RWPE1 (cell line): ENCODE measurements around the gene MUC3A.
"Not testable (repeated sequence)": the region's sequence is repeated elsewhere in the genome, so short reads cannot be mapped to it uniquely, and the experiment has no call there.

Experiments
- CTCF ChIA-PET: fragments of 350-600 bp; sonication (Branson Sonifier 250); formaldehyde crosslinking; extraction: SDS; loops from one replicate; lab custom pipeline; 2021; lab: Yijun Ruan, JAX
- POLR2A ChIA-PET: fragments of 400-600 bp; formaldehyde crosslinking; extraction: SDS; loops from one replicate; lab custom pipeline; 2020; ENCODE audit warnings: antibody characterized with exemption; ENCODE audit not compliant: low non-redundant PET; lab: Yijun Ruan, JAX
- DNase-seq: peaks from one replicate; pipeline ENCODE4 v3.0.0; 2012; ENCODE audit warnings: low spot score
- H3K27ac ChIP-seq: fragments of 450-650 bp; 2 replicates; pipeline ENCODE4 v1.5.1; 2017
- TF ChIP-seq, protein P1 (sequence below): fragments of 450-650 bp; conservative IDR thresholded peaks from 2 replicates; pipeline ENCODE4 v1.5.1; 2017; ENCODE audit warnings: low read depth, mild to moderate bottlenecking

MUC3A gene

DNA sequence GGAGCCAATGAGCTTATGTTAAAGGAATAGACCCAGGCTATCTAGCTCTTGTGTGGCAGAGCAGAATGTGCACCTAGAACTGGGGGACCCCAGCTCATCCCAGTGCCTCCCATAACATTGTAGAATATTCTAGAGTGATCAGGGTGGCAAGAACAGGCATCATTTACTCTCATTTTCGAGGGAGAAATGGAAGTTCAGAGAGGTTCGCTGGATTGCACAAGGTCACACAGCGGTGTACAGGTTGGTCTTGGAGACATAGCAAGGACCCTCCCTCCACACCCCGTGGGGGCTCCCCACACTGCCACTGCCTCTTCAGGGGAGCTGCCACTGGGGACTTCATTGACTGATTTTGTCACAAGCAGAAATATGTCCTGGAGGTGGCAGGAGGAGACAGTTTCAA, 29.0 kb downstream of the MUC3A start:
- no peak overlapping the region for H3K27ac ChIP-seq
- no peak for DNase-seq
- TF ChIP-seq, protein P1, sequence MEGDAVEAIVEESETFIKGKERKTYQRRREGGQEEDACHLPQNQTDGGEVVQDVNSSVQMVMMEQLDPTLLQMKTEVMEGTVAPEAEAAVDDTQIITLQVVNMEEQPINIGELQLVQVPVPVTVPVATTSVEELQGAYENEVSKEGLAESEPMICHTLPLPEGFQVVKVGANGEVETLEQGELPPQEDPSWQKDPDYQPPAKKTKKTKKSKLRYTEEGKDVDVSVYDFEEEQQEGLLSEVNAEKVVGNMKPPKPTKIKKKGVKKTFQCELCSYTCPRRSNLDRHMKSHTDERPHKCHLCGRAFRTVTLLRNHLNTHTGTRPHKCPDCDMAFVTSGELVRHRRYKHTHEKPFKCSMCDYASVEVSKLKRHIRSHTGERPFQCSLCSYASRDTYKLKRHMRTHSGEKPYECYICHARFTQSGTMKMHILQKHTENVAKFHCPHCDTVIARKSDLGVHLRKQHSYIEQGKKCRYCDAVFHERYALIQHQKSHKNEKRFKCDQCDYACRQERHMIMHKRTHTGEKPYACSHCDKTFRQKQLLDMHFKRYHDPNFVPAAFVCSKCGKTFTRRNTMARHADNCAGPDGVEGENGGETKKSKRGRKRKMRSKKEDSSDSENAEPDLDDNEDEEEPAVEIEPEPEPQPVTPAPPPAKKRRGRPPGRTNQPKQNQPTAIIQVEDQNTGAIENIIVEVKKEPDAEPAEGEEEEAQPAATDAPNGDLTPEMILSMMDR, result no peak
- CTCF ChIA-PET, result interaction anchor here (1.5 kb wide), 1 partner anchor 12 kb away, joined by 4 read pairs; no protein-coding TSS in a partner anchor
- POLR2A ChIA-PET, result interaction anchor here (0.5 kb wide), 1 partner anchor 68 kb away, joined by 3 read pairs; no protein-coding TSS in a partner anchor

DNA sequence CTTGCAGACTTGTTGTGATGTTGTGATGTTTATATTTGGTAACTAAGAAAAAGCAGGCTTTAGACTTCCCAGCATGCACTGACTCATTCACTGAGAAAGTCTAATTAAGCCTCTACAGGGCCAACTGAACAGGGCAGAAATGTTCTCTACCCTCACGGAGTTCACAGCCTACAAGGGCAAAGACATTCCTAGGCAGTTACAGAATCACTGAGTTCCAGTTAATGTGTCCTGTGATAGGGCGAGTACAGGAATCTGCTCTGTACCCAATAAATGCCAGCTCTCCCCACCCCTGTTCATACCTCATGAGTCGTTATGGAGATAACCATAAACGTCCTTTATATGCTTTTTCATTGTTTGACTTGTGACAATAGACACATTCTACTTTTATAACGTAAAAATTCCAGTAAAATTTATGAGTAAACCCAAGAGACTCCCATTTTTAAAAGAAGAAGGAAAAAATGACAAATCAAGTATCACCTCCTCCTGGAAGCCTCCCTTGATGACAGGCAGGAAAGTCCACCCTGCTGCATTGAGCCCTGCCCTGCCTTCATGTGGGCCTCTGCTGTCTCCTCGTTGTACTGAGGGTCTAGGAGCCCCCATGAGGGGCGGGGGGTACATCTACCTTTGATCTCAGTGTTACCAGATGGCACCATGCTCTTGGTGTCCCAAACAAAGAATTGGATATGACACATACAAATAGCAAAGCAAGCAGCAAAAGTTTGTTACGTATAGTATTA, 34.3 kb downstream of the MUC3A start:
- H3K27ac ChIP-seq, result peak overlapping the region; percentile 74
- TF ChIP-seq, protein P1, result no peak
- POLR2A ChIA-PET, result no interaction called here
- peak; percentile 41 for DNase-seq
- CTCF ChIA-PET, result no interaction called here

DNA sequence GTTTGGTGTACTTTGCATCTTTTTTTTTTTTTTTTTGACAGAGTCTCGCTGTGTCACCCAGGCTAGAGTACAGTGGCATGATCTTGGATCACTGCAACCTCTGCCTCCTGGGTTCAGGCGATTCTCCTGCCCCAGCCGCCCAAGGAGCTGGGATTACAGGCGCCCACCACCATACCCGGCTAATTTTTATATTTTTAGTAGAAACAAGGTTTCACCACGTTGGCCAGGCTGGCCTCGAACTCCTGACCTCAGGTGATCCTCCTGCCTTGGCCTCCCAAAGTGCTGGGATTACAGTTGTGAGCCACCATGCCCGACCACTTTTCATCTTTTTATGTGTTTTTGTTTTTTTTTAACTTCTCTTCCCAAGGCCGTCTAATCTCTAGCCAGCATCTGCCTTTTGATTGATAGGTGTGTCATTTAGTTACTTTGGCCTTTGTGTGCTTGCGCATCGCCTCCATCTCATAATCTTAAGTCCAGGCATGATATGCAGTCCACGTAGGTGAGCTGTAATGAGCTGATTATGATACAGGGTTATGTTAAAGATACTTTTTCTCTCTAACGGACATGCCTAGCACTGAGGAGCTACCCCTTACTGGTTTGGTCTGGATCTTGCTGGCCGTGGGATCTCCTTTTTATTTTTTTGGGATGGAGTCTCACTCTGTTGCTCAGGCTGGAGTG, 35.0 kb downstream of the MUC3A start:
- H3K27ac ChIP-seq, result peak overlapping the region; percentile 74
- DNase-seq, CTCF ChIA-PET, POLR2A ChIA-PET: not testable (repeated sequence)

DNA sequence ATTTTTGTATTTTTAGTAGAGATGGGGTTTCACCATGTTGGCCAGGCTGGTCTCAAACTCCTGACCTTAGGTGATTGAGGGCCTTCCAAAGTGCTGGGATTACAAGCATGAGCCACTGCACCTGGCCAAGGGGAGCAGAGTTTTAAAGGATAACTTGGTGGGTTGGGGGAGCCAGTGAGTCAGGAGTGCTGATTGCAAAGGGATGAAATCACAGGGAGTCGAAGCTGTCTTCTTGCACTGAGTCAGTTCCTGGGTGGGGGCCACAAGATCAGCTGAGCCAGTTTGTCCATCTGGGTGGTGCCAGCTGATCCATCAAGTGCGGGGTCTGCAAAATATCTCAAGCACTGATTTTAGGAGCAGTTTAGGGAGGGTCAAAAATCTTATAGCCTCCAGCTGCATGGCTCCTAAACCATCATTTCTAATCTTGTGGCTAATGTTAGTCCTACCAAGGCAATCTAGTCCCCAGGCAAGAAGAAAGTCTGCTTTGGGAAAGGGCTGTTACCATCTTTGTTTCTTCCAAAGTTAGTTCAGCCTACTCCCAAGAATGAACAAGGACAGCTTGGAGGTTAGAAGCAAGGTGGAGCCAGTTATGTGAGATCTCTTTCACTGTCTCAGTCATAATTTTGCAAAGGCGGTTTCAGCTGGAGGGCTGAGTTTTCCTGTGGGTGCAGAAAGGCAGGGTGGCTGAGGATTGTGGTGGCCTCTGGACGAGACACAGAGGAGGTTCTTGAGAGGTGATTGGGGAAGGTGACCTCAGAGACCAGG, 35.9 kb downstream of the MUC3A start:
- CTCF ChIA-PET, result not testable (repeated sequence)

DNA sequence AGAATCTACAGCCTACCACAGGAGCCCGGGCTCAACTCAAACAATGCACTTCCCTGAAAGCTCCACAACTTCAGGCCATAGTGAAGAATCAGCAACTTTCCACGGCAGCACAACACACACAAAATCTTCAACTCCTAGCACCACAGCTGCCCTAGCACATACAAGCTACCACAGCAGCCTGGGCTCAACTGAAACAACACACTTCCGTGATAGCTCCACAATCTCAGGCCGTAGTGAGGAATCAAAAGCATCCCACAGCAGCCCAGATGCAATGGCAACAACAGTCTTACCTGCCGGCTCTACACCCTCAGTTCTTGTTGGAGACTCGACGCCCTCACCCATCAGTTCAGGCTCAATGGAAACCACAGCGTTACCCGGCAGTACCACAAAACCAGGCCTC, 42.3 kb downstream of the MUC3A start:
- no peak for DNase-seq
- POLR2A ChIA-PET, result no interaction called here
- no peak overlapping the region for H3K27ac ChIP-seq
- CTCF ChIA-PET, result no interaction called here
- TF ChIP-seq, protein P1, result no peak

More for the DNA sequence above, 35.9 kb downstream of the MUC3A start:
- H3K27ac ChIP-seq, result peak overlapping the region; percentile 45
- POLR2A ChIA-PET, DNase-seq: not testable (repeated sequence)

DNA sequence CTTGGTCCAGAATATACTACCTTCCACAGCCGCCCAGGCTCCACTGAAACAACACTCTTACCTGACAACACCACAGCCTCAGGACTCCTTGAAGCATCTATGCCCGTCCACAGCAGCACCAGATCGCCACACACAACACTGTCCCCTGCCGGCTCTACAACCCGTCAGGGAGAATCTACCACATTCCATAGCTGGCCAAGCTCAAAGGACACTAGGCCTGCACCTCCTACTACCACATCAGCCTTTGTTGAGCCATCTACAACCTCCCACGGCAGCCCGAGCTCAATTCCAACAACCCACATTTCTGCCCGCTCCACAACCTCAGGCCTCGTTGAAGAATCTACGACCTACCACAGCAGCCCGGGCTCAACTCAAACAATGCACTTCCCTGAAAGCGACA, 42.9 kb downstream of the MUC3A start:
- H3K27ac ChIP-seq, POLR2A ChIA-PET, DNase-seq: not testable (repeated sequence)
- CTCF ChIA-PET, result interaction anchor here (0.6 to 0.9 kb wide), 2 partner anchors 98 to 729 kb away, joined by 3 to 4 read pairs; no protein-coding TSS in a partner anchor

DNA sequence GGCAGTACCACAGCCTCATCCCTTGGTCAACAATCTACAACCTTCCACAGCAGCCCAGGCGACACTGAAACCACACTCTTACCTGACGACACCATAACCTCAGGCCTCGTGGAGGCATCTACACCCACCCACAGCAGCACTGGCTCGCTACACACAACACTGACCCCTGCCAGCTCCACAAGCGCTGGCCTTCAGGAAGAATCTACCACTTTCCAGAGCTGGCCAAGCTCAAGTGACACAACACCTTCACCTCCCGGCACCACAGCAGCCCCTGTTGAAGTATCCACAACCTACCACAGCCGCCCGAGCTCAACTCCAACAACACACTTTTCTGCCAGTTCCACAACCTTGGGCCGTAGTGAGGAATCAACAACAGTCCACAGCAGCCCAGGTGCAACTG, 45.3 kb downstream of the MUC3A start:
- CTCF ChIA-PET, POLR2A ChIA-PET, DNase-seq, H3K27ac ChIP-seq: not testable (repeated sequence)

DNA sequence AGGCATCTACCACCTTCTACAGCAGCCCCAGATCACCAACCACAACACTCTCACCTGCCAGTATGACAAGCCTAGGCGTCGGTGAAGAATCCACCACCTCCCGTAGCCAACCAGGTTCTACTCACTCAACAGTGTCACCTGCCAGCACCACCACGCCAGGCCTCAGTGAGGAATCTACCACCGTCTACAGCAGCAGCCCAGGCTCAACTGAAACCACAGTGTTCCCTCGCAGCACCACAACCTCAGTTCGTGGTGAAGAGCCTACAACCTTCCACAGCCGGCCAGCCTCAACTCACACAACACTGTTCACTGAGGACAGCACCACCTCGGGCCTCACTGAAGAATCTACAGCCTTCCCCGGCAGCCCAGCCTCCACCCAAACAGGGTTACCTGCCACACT, 49.2 kb downstream of the MUC3A start:
- CTCF ChIA-PET, POLR2A ChIA-PET, H3K27ac ChIP-seq, DNase-seq: not testable (repeated sequence)

DNA sequence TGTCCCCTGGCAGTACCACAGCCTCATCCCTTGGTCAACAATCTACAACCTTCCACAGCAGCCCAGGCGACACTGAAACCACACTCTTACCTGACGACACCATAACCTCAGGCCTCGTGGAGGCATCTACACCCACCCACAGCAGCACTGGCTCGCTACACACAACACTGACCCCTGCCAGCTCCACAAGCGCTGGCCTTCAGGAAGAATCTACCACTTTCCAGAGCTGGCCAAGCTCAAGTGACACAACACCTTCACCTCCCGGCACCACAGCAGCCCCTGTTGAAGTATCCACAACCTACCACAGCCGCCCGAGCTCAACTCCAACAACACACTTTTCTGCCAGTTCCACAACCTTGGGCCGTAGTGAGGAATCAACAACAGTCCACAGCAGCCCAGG, 50.0 kb downstream of the MUC3A start:
- DNase-seq, H3K27ac ChIP-seq, POLR2A ChIA-PET, CTCF ChIA-PET: not testable (repeated sequence)

DNA sequence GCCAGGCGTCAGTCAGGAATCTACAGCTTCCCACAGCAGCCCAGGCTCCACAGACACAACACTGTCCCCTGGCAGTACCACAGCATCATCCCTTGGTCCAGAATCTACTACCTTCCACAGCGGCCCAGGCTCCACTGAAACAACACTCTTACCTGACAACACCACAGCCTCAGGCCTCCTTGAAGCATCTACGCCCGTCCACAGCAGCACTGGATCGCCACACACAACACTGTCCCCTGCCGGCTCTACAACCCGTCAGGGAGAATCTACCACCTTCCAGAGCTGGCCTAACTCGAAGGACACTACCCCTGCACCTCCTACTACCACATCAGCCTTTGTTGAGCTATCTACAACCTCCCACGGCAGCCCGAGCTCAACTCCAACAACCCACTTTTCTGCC, 50.7 kb downstream of the MUC3A start:
- DNase-seq, H3K27ac ChIP-seq, CTCF ChIA-PET, POLR2A ChIA-PET: not testable (repeated sequence)

DNA sequence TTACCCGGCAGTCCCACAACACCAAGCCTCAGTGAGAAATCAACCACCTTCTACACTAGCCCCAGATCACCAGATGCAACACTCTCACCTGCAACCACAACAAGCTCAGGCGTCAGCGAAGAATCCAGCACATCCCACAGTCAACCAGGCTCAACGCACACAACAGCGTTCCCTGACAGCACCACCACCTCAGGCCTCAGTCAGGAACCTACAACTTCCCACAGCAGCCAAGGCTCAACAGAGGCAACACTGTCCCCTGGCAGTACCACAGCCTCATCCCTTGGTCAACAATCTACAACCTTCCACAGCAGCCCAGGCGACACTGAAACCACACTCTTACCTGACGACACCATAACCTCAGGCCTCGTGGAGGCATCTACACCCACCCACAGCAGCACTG, 53.0 kb downstream of the MUC3A start:
- H3K27ac ChIP-seq, CTCF ChIA-PET, DNase-seq, POLR2A ChIA-PET: not testable (repeated sequence)

DNA sequence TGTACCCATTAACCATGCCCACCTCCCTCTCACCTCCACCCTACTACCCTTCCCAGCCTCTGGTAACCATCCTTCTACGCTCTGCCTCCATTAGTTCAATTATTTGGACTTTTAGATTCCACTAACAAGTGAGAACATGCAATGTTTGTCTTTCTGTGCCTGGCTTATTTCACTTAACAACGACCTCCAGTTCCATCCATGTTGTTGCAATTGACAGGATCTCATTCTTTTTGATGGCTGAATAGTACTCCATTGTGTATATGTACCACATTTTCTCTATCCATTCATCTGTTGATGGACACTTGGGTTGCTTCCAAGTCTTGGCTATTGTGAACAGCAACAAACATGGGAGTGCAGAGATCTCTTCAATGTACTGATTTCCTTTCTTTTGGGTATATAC, 58.0 kb downstream of the MUC3A start:
- H3K27ac ChIP-seq, POLR2A ChIA-PET, CTCF ChIA-PET, DNase-seq: not testable (repeated sequence)
